ENCODE results near the gene PYCR2. TPM values are rescaled to one million over a fixed set of nuclear protein-coding genes. Genes with fewer than 3 reads are reported as not detected.
"Not testable (repeated sequence)": the region's sequence is repeated elsewhere in the genome, so short reads cannot be mapped to it uniquely, and the experiment has no call there.

PYCR2 gene
- 10 to 100 TPM; 31.9 to 68.0 (median 36.7) TPM for polyA plus RNA-seq
- long read RNA-seq, donor 1: 0 reads
- long read RNA-seq, donor 2, partial matches to known transcripts: 0 of 4 reads
- long read RNA-seq, donor 2, other reads (novel, unspliced or antisense): 0 of 4 reads
- long read RNA-seq, donor 3, transcript PYCR2-201 (7 exons, 1,689 nt): major isoform, 8 of 9 reads
- long read RNA-seq, donor 3, partial matches to known transcripts: 0 of 9 reads
- long read RNA-seq, donor 3, other reads (novel, unspliced or antisense): 0 of 9 reads
- long read RNA-seq, donor 4, partial matches to known transcripts: 0 of 1 reads
- long read RNA-seq, donor 4, other reads (novel, unspliced or antisense): 0 of 1 reads
- long read RNA-seq, donor 5, partial matches to known transcripts: 0 of 2 reads
- long read RNA-seq, donor 5, other reads (novel, unspliced or antisense): 0 of 2 reads
- long read RNA-seq, donor 6, transcript PYCR2-201 (7 exons, 1,689 nt): major isoform, 10 of 10 reads
- long read RNA-seq, donor 6, partial matches to known transcripts: 0 of 10 reads
- long read RNA-seq, donor 6, other reads (novel, unspliced or antisense): 0 of 10 reads
- long read RNA-seq, donor 7: 0 reads
- long read RNA-seq, donor 8, partial matches to known transcripts: 0 of 3 reads
- long read RNA-seq, donor 8, other reads (novel, unspliced or antisense): 0 of 3 reads
- long read RNA-seq, donor 9, transcript PYCR2-201 (7 exons, 1,689 nt): major isoform, 6 of 6 reads
- long read RNA-seq, donor 9, partial matches to known transcripts: 0 of 6 reads
- long read RNA-seq, donor 9, other reads (novel, unspliced or antisense): 0 of 6 reads
- long read RNA-seq, donor 10, transcript PYCR2-201 (7 exons, 1,689 nt): major isoform, 18 of 18 reads
- long read RNA-seq, donor 10, partial matches to known transcripts: 0 of 18 reads
- long read RNA-seq, donor 10, other reads (novel, unspliced or antisense): 0 of 18 reads

DNA sequence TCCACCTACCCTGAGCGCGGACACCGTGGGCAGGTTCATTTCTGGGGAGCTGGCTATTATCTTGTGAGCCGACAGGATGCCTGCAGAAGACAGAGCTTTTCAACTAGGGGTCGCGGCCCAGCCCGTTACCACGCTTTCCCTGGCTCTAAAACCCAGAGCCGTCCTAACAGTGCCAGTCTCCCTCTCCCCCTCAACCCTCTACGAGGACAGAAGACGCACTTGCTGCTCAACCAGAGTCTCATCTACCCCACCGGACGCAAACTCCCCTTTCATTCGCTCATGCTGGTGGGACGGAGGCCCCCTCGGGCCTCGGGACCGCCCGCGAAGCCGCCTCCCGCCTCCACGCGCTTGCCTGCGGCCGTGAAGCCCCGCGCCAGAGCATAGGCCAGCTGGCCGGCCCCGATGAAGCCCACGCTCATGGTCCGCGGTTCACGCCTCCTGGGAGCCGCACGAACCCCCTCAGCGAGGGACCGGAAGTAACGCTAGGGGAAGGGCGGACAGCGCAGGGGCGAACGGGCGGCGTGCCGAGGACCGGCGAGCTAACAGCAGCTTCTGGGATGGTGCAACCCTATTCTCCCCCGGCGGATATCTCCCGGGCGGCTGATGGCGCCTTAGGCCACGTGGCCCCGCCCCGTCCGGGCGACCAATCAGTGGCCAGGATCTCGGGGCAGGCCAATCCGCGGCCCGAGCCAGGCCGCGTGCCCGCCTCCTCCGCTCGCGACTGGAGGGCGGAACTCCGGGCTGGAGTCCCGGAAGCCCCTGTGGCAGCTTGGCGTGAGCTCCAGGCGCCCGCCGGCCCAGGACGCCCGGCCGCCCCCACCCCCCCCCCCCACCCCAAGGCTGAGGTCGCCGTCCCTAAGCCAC is at the start of gene PYCR2:
Gene PYCR2 (minus strand): TSS at position 559 of the 864 bp plus-strand sequence. CDS start 140 bp downstream, at position 419.
- Histone ChIP-seq H3K27ac (ENCODE audit: low read depth in 1 of 3, low read length in 2 of 3) (peak within 1 kb of the TSS; percentile 74 to 91 (median 87)), H3K9me3 (ENCODE audit: control insufficient read depth in 2 of 2, insufficient read depth in 1 of 2, low read depth in 1 of 2, low read length in 1 of 2) (no peaks in the 10 kb centered on the region), H3K4me3 (ENCODE audit: low read depth in 1 of 3, low read length in 3 of 3) (peak within 1 kb of the TSS; percentile 84 to 93 (median 88)), H3K4me1 (ENCODE audit: control insufficient read depth in 3 of 3, insufficient read depth in 2 of 3, low read depth in 1 of 3, low read length in 2 of 3) (peaks cover 0 to 13% (median 6%) of the 10 kb centered on the region in 3 donors), H3K27me3 (ENCODE audit: control insufficient read depth in 3 of 3, insufficient read depth in 3 of 3, low read length in 3 of 3) (no peaks in the 10 kb centered on the region), H3K36me3 (ENCODE audit: control insufficient read depth in 3 of 3, insufficient read depth in 2 of 3, low read depth in 1 of 3, low read length in 3 of 3) (peaks cover 0 to 34% (median 2%) of the 10 kb centered on the region in 3 donors)
- WGBS, 3 donors: 0 to 1% (median 0%) methylated on average over 68 to 80 of the region's 80 CpGs
- peak; percentile 95 to 98 for DNase-seq
- no peak for FAIRE-seq

DNA sequence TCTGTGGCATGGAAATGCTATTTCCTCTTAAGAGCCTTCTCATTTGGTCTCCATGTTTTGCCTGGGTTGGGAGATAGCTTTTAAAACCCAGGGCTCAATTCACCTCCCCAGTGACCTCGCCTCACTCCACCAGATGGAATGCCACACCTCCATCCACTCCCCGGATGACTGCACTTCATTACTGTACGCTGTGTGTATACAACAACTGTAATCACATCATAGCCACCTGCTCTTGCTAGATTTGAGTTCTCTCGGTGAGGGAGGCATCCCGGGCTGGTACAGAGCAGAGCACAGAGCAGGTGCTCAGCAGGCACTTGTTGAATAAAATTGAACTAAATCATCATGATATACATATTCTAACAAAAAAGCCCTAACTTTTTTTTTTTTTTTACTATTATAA is 49.1 kb upstream of the PYCR2 start:
- H3K27ac ChIP-seq (ENCODE audit: low read depth in 1 of 3, low read length in 2 of 3): no peak overlapping the region
- H3K27me3 ChIP-seq (ENCODE audit: control insufficient read depth in 3 of 3, insufficient read depth in 3 of 3, low read length in 3 of 3): no peaks in the 10 kb centered on the region
- H3K36me3 ChIP-seq (ENCODE audit: control insufficient read depth in 3 of 3, insufficient read depth in 2 of 3, low read depth in 1 of 3, low read length in 3 of 3): peaks cover 0 to 5% (median 3%) of the 10 kb centered on the region in 3 donors
- H3K4me1 ChIP-seq (ENCODE audit: control insufficient read depth in 3 of 3, insufficient read depth in 2 of 3, low read depth in 1 of 3, low read length in 2 of 3): peaks cover 0 to 6% (median 0%) of the 10 kb centered on the region in 3 donors
- DNase-seq: peak; percentile 59 to 71
- 19 to 53% (median 33%) methylated on average over 5 of the region's 5 CpGs for WGBS, 3 donors
- FAIRE-seq: no peak
- peaks cover 0 to 2% of the 10 kb centered on the region in 2 donors for H3K9me3 ChIP-seq (ENCODE audit: control insufficient read depth in 2 of 2, insufficient read depth in 1 of 2, low read depth in 1 of 2, low read length in 1 of 2)
- H3K4me3 ChIP-seq (ENCODE audit: low read depth in 1 of 3, low read length in 3 of 3): no peak overlapping the region

DNA sequence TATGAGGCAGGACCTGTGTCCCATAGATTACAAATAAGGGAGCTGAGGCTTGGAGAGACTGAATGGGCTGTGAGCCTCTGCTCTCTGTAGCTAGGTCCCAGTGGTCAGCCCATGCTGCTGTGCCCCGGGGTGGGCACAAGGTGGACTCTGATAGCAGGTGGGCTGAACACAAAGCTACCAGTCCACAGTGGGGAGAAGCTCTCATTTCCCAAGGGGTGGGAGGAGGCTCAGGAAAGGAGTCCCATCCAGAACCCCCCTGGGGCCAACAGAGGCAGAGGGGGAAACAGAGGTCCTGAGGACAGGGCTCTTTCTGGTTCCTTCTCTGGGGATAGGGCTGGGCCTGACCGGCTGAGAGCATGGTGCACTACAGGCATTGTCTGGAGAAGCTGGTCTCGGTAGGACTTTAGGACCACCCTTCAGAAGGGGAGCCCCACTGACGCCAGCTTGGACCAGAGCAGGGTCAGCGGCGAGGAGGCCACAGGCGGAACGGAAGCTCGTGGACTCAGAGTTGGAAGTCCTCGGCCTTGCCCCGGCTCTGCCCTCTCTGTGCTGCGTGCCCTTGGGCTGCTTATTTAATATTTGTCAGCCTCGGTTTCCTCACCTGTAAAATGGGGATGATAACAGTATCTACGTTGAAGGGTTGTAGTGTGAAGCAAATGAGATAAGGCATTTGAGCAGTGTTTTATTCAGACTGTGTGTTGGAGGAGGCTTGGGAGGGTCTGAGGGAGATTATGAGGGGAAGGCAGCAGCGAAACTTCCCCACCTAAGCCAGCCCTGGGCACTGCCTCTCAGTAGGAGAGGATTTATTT is 48.5 kb upstream of the PYCR2 start:
- peaks cover 0 to 6% (median 0%) of the 10 kb centered on the region in 3 donors for H3K4me1 ChIP-seq (ENCODE audit: control insufficient read depth in 3 of 3, insufficient read depth in 2 of 3, low read depth in 1 of 3, low read length in 2 of 3)
- DNase-seq (no peak), FAIRE-seq (no peak)
- H3K4me3 ChIP-seq (ENCODE audit: low read depth in 1 of 3, low read length in 3 of 3): no peak overlapping the region
- H3K27me3 ChIP-seq (ENCODE audit: control insufficient read depth in 3 of 3, insufficient read depth in 3 of 3, low read length in 3 of 3): no peaks in the 10 kb centered on the region
- H3K36me3 ChIP-seq (ENCODE audit: control insufficient read depth in 3 of 3, insufficient read depth in 2 of 3, low read depth in 1 of 3, low read length in 3 of 3): peaks cover 0 to 1% (median 1%) of the 10 kb centered on the region in 3 donors
- 81 to 88% (median 88%) methylated on average over 15 of the region's 15 CpGs for WGBS, 3 donors
- H3K9me3 ChIP-seq (ENCODE audit: control insufficient read depth in 2 of 2, insufficient read depth in 1 of 2, low read depth in 1 of 2, low read length in 1 of 2): peaks cover 0 to 2% of the 10 kb centered on the region in 2 donors
- no peak overlapping the region for H3K27ac ChIP-seq (ENCODE audit: low read depth in 1 of 3, low read length in 2 of 3)

DNA sequence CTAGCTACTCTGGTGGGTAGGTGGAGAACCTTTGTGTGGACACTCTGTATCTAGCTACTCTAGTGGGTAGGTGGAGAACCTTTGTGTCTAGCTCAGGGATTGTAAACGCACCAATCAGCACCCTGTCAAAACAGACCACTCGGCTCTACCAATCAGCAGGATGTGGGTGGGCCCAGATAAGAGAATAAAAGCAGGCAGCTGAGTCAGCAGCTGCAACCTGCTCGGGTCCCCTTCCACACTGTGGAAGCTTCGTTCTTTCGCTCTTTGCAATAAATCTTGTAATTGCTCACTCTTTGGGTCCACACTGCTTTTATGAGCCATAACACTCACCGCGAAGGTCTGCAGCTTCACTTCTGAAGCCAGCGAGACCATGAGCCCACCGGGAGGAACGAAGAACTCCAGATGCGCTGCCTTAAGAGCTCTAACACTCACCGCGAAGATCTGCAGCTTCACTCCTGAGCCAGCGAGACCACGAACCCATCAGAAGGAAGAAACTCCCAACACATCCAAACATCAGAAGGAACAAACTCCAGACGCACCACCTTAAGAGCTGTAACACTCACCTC is 46.6 kb upstream of the PYCR2 start:
- H3K4me1 ChIP-seq (ENCODE audit: control insufficient read depth in 3 of 3, insufficient read depth in 2 of 3, low read depth in 1 of 3, low read length in 2 of 3); H3K27ac ChIP-seq (ENCODE audit: low read depth in 1 of 3, low read length in 2 of 3); H3K27me3 ChIP-seq (ENCODE audit: control insufficient read depth in 3 of 3, insufficient read depth in 3 of 3, low read length in 3 of 3); H3K9me3 ChIP-seq (ENCODE audit: control insufficient read depth in 2 of 2, insufficient read depth in 1 of 2, low read depth in 1 of 2, low read length in 1 of 2); DNase-seq; H3K4me3 ChIP-seq (ENCODE audit: low read depth in 1 of 3, low read length in 3 of 3); H3K36me3 ChIP-seq (ENCODE audit: control insufficient read depth in 3 of 3, insufficient read depth in 2 of 3, low read depth in 1 of 3, low read length in 3 of 3); FAIRE-seq: not testable (repeated sequence)
- WGBS, 3 donors: 84 to 87% (median 84%) methylated on average over 16 of the region's 16 CpGs

DNA sequence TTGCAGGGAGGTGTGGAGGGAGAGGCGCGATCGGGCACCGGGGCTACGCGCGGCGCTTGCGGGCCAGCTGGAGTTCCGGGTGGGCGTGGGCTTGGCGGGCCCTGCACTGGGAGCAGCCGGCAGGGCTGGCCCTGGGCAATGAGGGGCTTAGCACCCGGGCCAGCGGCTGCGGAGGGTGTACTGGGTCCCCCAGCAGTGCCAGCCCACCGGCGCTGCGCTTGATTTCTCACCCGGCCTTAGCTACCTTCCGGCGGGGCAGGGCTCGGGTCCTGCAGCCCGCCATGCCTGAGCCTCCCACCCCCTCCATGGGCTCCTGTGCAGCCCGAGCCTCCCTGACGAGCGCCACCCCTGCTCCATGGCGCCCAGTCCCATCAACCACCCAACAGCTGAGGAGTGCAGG is 45.7 kb upstream of the PYCR2 start:
- not testable (repeated sequence) for DNase-seq
- 94 to 100% (median 95%) methylated on average over 8 to 28 of the region's 28 CpGs for WGBS, 3 donors

DNA sequence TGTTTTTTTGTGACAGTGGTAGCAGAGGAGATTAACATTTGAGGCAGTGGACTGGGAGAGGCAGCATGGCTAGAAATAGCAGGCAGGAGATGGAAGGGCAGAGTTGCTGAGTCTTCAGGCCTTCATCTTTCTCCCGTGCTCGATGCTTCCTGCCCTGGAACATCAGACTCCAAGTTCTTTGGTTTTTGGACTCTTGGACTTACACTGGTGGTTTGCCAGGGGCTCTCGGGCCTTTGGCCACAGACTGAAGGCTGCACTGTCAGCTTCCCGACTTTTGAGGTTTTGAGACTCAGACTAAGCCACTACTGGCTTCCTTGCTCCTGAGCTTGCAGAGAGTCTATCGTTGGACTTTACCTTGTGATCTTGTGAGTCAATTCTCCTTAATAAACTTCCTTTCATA is 41.2 kb upstream of the PYCR2 start:
- Histone ChIP-seq H3K4me3 (ENCODE audit: low read depth in 1 of 3, low read length in 3 of 3) (no peak overlapping the region), H3K36me3 (ENCODE audit: control insufficient read depth in 3 of 3, insufficient read depth in 2 of 3, low read depth in 1 of 3, low read length in 3 of 3) (no peaks in the 10 kb centered on the region), H3K27ac (ENCODE audit: low read depth in 1 of 3, low read length in 2 of 3) (no peak overlapping the region), H3K4me1 (ENCODE audit: control insufficient read depth in 3 of 3, insufficient read depth in 2 of 3, low read depth in 1 of 3, low read length in 2 of 3) (peaks cover 3 to 6% (median 3%) of the 10 kb centered on the region in 3 donors), H3K27me3 (ENCODE audit: control insufficient read depth in 3 of 3, insufficient read depth in 3 of 3, low read length in 3 of 3) (peaks cover 0 to 7% (median 0%) of the 10 kb centered on the region in 3 donors), H3K9me3 (ENCODE audit: control insufficient read depth in 2 of 2, insufficient read depth in 1 of 2, low read depth in 1 of 2, low read length in 1 of 2) (no peaks in the 10 kb centered on the region)
- FAIRE-seq: no peak
- DNase-seq: peak in 1 of 2 donors; percentile 35
- WGBS, 3 donors: 21 to 53% (median 32%) methylated on average over 5 of the region's 5 CpGs

More for the DNA sequence above, 45.7 kb upstream of the PYCR2 start:
- not testable (repeated sequence) for H3K9me3 ChIP-seq (ENCODE audit: control insufficient read depth in 2 of 2, insufficient read depth in 1 of 2, low read depth in 1 of 2, low read length in 1 of 2); H3K36me3 ChIP-seq (ENCODE audit: control insufficient read depth in 3 of 3, insufficient read depth in 2 of 3, low read depth in 1 of 3, low read length in 3 of 3); FAIRE-seq; H3K4me3 ChIP-seq (ENCODE audit: low read depth in 1 of 3, low read length in 3 of 3); H3K4me1 ChIP-seq (ENCODE audit: control insufficient read depth in 3 of 3, insufficient read depth in 2 of 3, low read depth in 1 of 3, low read length in 2 of 3); H3K27ac ChIP-seq (ENCODE audit: low read depth in 1 of 3, low read length in 2 of 3); H3K27me3 ChIP-seq (ENCODE audit: control insufficient read depth in 3 of 3, insufficient read depth in 3 of 3, low read length in 3 of 3)
